DMS153 treated with DMSO at 0.1 percent for 48 hours (cell line): ENCODE data around the gene SYNM.

Experiments
- DNase-seq: peaks from one replicate; lab custom pipeline; 2025; ENCODE audit not compliant: unreplicated experiment; lab: John Stamatoyannopoulos, UW

SYNM gene

GRCh38 chr15:99140590-99140989 lies 35.7 kb downstream of the SYNM start:
- DNase-seq: no peak

GRCh38 chr15:99141943-99142342 lies 37.1 kb downstream of the SYNM start:
- no peak for DNase-seq

- DNase-seq: no peak
Observed at GRCh38 chr15:99142562-99142961, 37.7 kb downstream of the SYNM start.

GRCh38 chr15:99143242-99143641 lies 38.4 kb downstream of the SYNM start:
- no peak for DNase-seq

DNA sequence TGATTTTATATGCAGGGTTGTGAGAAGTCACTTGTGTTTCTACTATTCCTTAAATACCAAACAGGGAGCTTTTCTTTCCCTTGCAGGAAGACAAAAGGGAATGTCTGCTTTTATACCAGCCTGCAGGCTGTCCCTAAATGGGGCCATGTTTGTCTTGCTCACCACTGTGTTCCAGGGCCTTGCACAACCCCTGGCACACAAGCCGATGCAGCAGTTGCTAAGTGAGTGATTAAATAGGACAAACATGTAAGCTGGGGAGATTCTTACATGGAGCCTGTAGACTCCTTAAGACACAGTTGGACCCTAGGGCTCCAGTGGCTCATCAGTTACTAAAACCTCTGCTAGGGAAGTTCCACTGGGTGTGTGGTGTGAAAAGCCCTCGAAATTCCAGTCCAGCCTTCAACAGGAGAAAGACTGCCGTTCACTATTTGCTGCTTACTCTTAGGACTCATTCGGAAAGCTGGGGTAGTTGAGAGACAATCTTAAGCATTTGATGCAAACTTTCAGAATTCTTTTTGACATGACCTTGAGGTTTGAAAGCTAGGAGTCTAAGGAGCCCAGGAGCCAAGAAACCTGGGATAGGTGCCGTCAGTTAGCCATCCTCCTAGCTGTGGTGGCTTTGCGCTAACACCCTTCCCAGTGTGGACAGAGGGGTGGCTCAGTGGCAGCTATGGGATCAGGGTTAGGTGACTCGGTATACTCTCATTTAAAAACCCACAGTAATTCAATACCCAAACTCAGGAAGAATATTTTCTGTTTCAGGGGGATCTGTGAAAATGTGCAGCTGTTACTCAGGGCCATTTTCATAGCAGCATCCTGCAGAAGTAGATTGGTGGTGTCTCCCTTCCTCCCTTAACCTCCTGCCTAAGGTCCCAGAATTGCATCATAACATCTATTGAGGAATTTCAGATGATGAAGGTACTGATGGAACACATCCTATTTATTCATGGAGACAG lies 39.1 kb downstream of the SYNM start:
- no peak for DNase-seq

- DNase-seq: no peak
Observed at GRCh38 chr15:99145005-99145404, 40.1 kb downstream of the SYNM start.

DNA sequence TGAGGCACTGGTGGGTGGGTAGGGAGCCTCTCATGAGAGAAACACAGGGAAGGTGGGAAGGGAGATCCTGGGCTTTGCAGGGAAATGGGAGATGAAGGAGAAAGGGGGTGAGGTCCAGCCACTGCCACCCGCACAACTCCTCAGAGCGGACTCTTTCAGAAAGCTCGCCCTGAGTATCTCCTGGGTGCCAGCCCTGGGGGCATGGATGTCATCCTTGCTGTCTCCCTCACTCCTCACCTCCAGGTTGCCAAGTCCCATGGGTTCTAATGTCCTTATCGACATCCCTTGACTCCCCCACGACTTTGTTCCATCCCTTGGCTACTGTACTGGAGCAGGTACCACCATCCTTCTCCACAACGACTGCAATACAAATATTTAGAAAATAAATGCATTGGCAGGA lies 40.9 kb downstream of the SYNM start:
- DNase-seq: no peak

DNA sequence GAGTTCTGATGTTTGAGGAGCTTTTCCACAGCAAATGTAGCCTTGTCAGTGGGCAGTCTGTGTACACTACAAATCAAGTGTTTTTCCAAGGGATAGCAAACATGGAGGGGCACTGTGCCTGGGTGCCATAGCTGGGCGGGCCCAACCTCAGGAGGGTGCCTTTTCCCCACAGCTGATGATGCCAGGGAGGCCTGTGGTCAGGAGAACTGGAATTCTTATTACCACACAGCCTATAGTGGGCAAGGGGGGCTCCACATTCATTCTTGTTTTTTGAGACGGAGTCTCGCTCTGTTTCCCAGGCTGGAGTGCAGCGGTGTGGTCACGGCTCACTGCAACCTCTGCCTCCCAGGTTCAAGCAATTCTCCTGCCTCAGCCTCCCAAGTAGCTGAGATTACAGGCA lies 41.8 kb downstream of the SYNM start:
- DNase-seq: no peak

DNA sequence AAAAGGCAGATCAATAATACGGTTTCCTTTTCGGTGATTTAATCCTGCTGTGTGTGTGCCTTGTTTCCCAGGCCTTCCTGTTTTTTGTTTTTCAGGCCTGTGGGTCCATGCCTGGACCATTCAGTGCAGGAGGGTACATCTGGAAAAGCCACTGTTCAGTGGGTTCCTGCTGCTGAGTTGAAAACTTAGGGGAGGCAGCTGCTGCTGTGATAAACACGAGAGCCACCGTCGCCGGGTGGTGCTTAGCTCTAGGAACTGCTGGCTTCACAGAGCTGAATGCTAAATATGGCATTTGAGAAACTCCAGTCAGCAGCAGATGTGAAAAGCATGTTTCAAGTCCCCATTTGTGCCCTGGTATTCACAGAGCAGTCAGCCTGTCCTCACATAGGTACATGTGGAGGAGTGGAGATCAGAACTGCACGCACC lies 44.0 kb downstream of the SYNM start:
- DNase-seq: no peak

GRCh38 chr15:99149366-99149765 lies 44.5 kb downstream of the SYNM start:
- DNase-seq: no peak

- DNase-seq: no peak
Observed at GRCh38 chr15:99151156-99151555, 46.3 kb downstream of the SYNM start.

DNA sequence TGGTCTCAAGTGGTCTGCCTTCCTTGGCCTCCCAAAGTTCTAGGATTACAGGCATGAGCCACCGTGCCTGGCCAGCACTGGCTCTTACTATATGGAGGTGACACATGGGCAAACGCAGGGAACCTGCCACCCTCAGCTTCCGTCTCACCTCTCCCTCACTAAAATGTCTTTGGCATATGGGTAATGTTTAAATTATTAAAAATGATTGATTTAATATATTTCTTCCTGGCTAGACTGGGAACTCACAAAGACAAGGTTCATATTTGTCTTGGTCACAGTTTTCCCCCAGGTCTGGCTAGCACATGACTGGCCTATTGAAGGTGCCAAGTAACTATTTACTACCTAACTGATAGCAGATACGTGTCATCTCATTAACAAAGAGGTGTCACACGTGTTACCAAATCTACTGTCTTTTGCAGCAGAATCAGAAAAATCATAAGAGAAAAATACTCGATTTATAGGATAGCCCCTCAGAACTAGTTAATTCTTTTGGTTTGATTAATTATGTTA lies 48.2 kb downstream of the SYNM start:
- no peak for DNase-seq

DNA sequence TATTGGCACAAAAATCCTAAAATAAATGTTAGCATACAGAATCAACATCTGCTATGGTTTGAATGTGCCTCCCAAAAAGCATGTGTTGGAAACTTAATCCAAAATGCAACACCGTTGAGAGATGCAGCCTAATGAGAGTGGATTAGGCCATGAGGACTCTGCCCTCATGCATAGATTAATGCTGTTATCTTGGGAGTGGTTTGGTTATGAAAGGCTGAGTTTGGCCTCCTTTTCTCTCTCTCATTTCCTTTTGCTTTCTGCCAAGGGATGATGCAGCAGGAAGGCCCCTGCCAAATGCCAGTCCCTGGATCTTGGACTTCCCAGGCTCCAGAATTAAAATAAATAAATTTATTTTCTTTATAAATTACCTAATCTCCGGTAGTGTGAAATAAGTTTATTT lies 49.4 kb downstream of the SYNM start:
- DNase-seq: no peak

DNA sequence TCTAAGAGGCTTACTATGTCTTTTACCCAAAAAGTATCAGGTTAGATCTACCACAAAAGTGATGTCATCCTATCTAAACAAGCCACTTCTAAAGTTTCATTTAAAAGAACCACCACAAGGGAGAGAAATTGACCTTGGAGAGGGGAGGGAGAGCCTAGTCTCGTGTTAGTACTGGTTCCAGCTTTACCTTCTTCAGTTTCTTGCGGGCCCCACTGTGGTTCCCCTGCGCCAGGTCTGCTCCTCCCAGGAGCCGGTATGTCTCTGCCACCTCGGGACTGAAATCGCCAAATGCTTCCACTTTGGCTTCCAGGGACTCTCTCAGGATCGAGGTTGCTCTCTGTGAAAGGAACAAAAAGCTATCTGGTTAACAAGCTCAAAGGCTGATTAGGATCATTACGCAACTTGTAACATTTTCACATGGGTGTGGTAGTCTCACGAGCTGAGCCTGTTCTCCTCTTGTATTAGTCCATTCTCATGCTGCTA lies 51.1 kb downstream of the SYNM start:
- DNase-seq: no peak

DNA sequence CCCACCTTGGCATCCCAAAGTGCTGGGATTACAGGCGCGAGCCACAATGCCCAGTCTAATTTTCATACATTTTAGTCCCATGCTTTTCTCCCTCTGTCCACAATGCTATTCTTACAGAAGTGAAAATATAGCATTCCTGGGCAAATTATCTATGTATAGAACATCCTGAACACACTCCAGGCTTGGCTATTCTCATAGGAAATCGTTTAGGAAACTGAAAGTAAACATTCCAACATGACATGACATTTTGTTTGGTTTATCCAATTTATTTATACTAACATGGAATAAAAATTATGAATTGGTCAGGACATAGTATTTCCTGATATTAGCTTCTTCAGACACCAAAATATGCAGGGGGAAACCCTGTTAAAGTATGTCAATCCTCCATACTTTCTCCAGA lies 52.6 kb downstream of the SYNM start:
- DNase-seq: no peak

GRCh38 chr15:99158626-99159412 lies 53.9 kb downstream of the SYNM start:
- no peak for DNase-seq

GRCh38 chr15:99163271-99164062 lies 58.6 kb downstream of the SYNM start:
- no peak for DNase-seq

DNA sequence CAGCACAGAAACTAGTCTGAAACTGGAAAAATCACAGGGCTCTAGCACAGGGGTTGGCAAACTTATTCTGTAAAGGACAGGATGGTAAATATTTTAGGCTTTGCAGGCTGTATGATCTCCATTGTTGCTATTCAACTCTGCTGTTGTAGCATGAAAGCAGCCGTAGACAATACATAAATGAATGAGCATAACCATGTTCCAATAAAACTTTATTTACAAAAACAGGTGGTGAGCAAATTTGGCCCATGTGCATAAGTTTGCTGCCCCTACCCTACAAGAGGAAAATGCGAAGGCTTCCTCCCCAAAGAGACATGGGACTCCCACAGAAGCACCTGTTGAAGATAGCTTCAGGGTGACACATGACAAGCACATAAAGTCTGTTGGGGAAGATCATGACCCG lies 59.2 kb downstream of the SYNM start:
- DNase-seq: no peak

GRCh38 chr15:99165020-99165790 lies 60.3 kb downstream of the SYNM start:
- no peak for DNase-seq
